Fibroblast of skin of scalp (primary cell): ENCODE results near the gene CXCL14.

ENCODE experiments used
- DNase-seq: peaks from one replicate; pipeline ENCODE4 v3.0.0-alpha.2; 2013

CXCL14 gene

DNA sequence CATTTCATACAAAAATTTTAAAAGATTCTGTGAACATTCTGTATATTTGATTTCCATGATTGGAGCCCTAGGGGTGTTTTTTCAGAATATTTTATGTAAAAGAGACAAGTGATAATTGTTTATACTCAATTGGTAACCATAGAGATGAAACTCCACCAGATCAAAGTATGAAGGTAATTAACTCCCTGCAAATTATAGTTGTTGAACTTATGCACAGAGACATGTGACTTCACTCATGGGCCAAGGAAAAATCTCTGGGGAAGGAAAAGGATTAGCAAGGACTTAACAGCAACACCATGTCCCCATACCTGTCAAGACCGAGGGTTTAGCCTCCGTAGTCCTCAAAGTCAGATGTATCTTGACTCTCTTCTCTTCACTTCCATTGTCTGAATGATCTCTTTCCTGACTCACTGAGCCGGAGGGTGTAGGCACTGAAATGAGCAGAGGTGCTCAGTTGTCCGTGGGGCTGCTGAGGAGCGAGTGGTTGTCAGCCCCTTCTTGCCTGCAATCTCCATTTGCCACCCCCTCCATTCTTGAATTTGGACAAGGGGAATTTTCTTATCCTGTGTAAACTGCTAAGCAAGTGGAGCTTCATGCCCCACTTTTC, 17.5 kb upstream of the CXCL14 start:
- DNase-seq: no peak

GRCh38 chr5:135594416-135594960, 15.7 kb upstream of the CXCL14 start:
- no peak for DNase-seq

DNA sequence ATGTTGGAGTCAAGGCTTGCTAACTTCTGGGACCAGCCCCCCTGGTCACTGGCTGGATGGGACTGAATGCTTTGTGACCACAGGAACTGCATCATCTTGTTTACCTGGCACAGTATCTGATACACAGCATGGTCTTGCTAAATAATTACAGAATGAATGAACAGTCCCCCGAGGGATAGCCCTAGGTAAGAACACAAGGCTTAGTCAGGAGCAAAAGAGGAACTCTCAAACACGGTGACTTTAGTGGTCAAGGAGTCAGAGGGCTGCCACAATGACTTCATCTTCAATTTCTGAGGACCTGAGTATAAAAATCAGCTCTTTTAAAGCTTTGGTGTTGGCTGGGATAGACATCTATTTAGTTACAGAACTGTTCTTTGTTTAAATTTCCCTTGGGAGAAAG, 15.1 kb upstream of the CXCL14 start:
- DNase-seq: no peak

GRCh38 chr5:135593141-135593540, 14.3 kb upstream of the CXCL14 start:
- no peak for DNase-seq

DNA sequence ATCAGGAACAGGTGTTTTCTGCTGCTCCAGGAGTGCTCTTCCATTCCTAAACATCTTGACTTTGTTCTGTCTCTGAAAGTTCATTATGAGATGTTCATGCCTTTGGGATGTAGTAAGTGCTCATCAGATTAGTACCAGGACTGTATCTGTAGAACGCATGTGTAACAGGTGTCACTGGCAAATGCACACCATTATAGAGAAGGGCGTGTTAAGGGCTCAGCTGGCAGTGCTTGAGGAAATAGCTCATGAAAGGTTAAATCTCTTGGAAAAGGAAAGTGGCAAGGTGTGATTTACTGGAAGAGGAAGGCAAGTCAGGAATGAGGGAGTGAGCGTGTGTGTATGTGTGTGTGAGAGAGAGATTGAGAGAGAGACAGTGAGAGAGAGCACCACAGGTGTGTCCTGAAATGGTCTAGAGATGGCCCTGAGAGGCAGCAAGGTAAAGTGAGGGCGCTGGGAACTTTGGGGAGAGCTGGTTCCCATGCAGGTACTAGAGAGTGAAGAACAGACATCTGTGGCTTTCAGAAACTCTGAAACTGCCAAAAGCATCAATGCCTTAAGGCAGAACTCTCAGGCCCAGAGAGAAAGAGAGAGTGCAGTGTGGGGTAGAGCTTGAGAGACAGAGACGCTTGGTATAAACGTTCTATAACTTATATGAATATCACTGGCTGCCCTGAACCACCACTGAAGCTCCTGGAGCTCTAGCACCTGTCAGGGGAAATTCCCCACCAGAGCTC, 13.7 kb upstream of the CXCL14 start:
- no peak for DNase-seq

DNA sequence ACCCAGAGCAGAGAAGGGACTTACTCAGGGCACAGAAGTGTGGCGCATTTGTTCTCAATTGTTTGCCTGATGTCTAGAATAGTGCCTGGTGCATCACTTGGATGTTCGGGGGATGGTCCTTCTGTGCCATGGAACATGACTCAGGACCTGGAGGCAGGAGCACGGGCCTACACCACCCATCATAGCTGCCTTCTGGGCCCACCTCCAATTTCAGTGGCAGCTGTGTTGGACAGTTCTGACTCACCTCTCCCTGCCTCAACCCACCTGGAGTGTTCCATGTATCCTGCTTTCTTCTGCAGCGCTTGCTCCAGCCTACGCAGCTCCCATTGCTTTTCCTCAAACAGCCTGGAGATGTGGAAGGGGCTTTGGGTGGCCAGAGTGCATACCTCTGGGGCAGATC, 12.5 kb upstream of the CXCL14 start:
- no peak for DNase-seq

DNA sequence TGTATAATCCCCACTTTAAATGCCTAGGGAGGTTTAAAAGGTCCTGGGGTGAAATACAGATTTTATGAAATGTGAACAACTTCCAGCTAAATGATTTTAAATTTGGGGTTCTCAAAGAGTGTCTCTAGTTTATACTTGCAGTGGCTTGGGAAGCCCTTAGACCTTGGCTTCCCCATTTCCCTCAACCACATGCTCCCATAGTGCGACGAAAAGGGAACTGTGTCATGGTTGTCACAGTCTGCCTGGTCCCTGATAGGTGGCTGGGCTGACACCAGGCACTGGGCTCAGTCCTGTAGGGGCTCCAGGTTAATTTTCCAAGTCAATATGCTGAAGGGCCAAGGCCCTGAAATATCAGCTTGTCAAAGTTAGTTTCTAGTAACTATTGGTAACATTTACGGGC, 10.4 kb upstream of the CXCL14 start:
- DNase-seq: no peak

DNA sequence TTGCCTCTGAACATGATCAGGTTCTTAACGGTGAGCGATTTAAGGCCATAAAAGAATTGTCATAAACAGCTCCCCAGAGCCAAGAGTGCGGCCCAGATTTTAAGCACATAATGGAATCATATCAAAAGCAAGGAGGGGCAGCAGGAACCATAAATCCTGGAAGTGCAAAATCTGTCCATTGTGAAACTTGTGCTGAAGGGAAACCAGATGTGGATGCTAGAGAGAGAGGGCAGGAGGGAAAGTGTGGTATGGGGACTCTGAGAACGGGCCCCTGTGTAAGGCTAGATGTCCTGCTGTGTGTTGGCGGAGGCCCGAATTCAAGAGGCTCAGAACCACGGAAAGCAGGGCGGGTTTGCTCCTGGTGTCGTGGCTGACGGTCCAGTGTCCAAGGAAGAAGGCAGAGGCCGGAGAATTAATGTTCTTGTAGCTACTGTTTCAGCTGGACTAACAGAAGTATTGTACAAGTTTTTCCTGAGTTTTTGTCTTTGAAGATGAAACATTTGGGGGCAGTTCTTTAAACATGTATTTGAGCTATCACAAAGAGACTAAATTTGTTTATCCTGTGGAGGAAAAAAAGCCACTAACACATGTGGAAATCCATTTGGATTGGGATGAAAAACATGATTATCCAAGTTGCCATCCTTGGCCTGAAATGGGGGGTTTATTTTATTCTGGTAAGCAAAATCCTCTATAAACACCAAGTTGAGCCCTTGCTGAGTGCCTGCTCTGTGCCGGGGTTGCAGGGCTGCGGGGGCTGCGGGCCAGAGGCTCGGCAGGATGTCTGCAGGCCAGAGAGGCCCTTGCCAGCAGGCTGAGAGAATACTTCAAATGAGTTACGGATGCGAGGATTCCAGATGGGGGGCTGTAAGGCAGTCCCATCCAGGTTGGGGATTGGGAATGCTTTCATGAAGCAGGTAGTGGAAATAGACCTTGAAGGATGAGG, 9.2 kb upstream of the CXCL14 start:
- DNase-seq: no peak

- no peak for DNase-seq
Observed at GRCh38 chr5:135584918-135585317, 6.1 kb upstream of the CXCL14 start.

DNA sequence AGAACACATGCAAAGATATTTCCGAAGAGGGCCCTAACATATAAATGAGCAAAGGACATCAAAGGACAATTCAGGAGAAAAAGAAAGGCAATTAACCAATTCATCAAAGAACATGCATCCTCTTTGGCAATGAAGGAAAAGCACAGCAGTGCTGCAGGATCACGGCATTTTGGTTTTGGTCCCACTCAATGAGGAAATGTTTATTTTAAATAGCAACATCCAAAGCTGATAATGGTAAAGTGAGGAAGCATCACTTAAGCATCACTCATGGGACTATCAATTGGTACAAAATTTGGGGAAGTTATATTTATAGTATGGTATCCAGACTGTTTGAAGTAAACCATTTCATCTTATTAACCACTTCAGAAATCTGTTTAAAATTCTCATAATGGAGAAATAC, 5.5 kb upstream of the CXCL14 start:
- no peak for DNase-seq

DNA sequence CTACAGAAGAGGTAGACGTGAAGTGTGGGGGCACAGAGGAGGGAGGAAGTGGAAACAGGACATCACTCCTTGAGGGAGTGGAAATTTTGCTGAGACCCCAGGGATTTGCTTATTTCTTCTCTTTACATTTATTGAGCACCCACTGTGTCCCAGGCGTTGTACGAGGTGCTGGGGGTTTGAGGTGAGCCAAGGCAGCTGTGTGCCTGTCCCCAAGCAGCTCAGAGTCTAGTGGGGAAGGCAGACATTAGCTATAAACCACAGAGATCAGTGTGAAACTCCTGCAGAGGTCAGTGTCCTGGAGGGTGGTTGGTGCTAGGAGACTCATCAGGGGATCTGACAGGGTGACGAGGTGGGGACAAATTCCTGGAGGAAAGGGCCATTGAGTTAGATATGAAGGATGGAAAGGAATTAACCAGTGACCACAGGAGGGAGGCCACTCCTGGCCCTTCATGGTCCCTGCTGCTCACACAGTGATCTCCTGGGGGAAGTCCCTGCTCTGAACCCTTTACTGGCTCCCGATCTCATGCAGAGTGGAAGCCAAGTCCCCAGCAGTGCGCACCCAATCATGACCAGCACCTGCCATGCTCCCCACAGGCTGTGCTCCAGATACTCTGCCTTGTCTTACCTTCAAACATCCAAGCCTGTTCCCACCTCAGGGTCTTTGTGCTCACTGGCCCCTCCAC, 3.4 kb upstream of the CXCL14 start:
- no peak for DNase-seq

DNA sequence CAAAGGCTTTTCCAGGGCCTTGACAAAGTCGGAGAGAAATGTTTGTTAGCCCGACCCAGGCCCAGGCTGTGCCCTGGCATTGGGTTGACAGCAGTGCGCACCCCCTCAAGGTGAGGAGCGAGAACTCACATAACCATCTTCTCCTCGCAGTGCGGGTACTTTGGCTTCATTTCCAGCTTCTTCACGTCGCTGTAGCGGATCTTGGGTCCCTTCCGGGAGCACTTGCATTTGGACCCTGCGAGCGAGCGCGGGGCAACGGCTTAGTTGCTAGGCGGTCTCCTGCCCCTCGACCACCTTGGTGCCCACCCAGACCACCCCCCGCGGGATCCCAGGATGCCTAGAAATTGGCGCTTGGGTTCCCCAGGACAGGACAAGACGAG, 496 bp downstream of the CXCL14 start:
- no peak for DNase-seq

DNA sequence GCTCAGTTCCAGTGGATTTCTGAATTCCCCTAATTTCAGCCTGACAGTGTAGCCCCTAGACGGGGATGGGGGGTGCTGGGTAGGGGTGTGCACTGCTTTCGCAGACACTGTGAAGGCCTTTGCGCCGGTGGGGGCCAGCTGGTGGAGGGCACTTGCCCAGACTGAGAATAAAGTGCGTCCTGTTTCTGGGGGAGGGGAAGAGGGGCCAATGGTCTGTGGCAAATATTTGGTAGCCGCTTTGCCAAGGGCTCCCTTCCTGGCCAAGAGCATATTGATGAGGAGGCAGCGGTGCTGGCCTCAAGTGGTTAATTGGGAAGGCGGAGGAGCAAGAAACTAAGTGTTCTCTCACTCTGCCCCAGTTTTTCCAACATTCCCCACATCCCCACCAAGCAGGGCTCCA, 1.4 kb downstream of the CXCL14 start:
- no peak for DNase-seq

DNA sequence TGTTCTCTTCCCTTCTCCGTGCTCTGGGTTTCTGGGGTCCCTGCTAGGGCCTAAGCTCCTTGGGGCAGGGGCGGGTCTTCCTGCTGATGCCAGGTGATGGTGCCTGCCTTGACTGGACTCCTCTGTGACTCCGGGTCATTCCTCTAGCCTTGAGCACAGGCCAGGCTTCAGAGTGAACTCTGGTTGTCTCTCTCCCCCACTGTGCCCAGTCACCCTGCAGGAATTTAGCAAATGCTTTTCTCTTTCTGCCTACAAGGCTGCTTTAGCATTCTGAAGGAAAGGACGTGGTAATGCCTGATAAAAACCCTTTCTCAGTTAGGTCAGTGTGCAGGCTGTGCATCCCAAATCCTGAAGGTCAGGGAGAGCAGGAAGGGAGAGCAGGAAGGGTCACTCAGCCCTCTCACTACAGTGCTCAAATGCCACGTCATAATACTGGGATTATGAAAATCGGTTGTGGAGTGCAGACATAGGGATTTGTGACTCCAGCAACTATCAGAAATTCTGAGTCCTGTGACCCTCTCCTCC, 2.7 kb downstream of the CXCL14 start:
- peak; percentile 77 for DNase-seq

GRCh38 chr5:135574493-135574892, 4.3 kb downstream of the CXCL14 start:
- no peak for DNase-seq

DNA sequence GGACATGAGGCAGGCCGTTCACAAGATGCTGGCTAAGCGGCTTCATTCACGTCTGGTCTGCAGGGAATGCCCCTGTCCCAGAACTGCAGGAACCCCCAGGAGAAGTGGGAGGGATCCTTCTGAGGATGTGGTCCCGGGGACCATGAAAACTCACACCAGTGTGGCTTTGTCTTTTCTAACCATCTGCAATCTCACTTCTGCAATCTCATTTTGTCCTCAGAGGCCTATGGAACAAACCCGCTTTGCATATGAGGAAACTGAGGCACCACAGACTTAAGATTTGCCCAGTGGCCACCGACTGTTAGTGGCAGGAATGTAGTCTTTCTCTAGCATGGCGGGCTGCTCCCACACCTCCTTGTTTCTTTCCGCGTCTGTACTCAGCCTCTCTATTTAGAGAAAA, 6.9 kb downstream of the CXCL14 start:
- DNase-seq: no peak

DNA sequence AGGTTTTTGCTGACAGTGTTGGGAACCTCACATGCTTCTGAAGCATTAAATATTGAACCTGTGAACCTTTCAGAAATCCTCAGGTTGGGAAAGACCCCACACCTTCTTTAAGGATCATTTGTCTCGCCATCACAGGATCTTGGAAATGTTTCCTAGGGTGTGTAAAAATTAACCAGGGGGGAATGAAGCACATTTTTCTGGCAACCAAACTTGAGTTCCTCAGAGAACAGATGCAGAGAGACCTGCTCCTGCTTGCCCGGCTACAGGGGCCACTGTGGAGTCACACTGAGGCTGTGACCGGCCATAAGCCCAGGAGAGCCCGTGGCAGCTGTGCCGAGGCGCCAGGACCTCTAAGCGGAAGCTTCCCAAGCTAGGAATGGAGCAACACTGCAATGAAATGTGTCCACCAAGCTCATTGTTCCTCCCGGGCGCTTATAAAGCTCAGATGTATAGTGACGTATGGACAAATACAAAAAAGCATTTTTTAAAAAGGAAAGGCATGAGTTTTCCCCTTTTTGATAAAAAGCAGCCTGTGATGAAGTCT, 7.7 kb downstream of the CXCL14 start:
- DNase-seq: no peak

- DNase-seq: no peak
Observed at GRCh38 chr5:135570453-135570764, 8.4 kb downstream of the CXCL14 start.

GRCh38 chr5:135569755-135570452, 8.9 kb downstream of the CXCL14 start:
- DNase-seq: peak; percentile 40

DNA sequence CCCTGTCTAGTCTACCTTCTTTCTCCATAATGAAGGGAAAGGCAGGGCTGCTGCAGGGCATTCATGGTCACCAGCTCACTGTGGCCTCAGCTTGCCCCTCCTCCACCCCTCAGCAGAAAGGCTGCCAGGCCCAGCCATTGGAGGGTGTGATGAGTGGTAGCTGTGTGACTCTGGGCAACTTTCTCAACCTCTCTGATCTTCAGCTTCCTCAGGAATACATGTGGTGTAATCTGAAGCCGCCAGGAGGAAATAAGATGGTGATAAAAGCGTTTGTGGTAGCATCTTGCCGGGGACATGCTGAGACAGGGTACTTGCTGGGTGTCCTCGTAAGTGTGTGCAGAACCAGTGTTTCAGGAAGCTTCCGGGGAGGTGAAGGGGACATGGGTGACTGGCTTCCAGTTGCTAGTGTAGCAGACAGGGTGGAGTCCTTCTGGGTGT, 9.8 kb downstream of the CXCL14 start:
- DNase-seq: no peak

DNA sequence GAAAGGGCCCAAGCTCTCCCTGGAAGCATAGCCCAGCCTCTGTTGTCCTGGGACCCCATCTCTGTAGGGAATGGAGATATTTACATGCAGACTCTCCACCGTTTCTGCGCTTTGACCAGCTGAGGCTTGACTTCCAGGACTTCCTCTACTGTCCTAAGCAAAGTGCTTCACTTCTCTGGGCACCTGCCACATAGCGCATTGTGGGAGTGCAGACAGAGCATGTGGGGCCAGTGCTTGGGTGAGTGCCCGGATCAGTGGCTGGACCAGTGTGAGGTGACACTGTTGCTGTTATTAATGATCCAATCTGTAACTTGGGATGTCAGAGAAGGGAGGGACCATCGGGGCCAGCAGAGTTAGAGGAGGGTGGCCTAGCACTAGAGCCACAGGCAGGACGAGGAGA, 10.5 kb downstream of the CXCL14 start:
- DNase-seq: no peak

DNA sequence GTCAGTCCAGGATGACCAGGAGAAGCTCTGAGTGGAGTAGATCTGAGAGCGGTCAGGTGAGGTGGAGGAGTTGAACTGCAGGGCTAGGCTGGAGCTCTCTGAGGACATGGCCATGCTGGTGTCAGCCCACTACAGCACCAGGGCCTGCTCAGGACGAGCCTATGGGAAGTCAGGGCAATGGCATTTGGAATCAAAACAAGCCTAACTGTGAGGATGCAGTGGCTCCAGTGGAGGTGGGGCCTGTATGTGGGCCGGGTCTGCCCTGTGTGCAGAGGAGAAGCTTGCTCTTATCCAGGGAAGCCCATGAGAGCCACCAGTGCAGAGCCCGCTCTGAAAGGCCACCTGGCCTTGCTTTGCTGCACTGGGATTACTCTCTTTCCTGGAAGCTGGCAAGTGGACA, 11.1 kb downstream of the CXCL14 start:
- DNase-seq: peak; percentile 60
